Endothelial cell (in vitro differentiated cells): Measurements from ENCODE around the gene EML4. TPM values are rescaled to one million over a fixed set of nuclear protein-coding genes. Genes with fewer than 3 reads are reported as not detected.

Experiments
- DNase-seq: peaks from one replicate; pipeline ENCODE4 v3.0.0; 2021; ENCODE audit warnings: low spot score
- H3K27ac Mint-ChIP-seq: one replicate; pipeline ENCODE4 v1.8.0; 2021; ENCODE audit warnings: mixed read lengths, inconsistent platforms; ENCODE audit not compliant: unreplicated experiment
- H3K27me3 Mint-ChIP-seq: one replicate; pipeline ENCODE4 v1.8.0; 2021; ENCODE audit warnings: mild to moderate bottlenecking, moderate library complexity, mixed read lengths, inconsistent platforms; ENCODE audit not compliant: unreplicated experiment
- H3K36me3 Mint-ChIP-seq: one replicate; pipeline ENCODE4 v1.8.0; 2021; ENCODE audit warnings: mild to moderate bottlenecking, low read depth, mixed read lengths, inconsistent platforms; ENCODE audit not compliant: unreplicated experiment
- H3K4me1 Mint-ChIP-seq: one replicate; pipeline ENCODE4 v1.8.0; 2021; ENCODE audit warnings: mild to moderate bottlenecking, mixed read lengths, inconsistent platforms; ENCODE audit not compliant: unreplicated experiment
- H3K4me3 Mint-ChIP-seq: one replicate; pipeline ENCODE4 v1.8.0; 2021; ENCODE audit warnings: mild to moderate bottlenecking, mixed read lengths, inconsistent platforms; ENCODE audit not compliant: unreplicated experiment
- H3K9me3 Mint-ChIP-seq: one replicate; pipeline ENCODE4 v1.8.0; 2021; ENCODE audit warnings: mixed read lengths, inconsistent platforms; ENCODE audit not compliant: unreplicated experiment
- total RNA-seq: library from RNA; stranded (reverse); fragmentation: NEBNext Ultra II Directional; extraction: Animal tissue kit (Norgen Biotek cat#: 25700); gene quantifications from one replicate; pipeline ENCODE4 v1.2.1, GENCODE V29; 2021; ENCODE audit not compliant: unreplicated experiment
- TF ChIP-seq, protein P1 (sequence below): fragments of 200-600 bp; sonication (generic); IDR thresholded peaks from one replicate; pipeline ENCODE4 v1.5.0; 2021; ENCODE audit warnings: antibody characterized with exemption; ENCODE audit not compliant: unreplicated experiment

The EML4 gene
- total RNA-seq, 1 donor from 2014 or later: 49.7 TPM

GRCh38 chr2:42369532-42370229 is 200.5 kb downstream of the EML4 start:
- TF ChIP-seq, protein P1, sequence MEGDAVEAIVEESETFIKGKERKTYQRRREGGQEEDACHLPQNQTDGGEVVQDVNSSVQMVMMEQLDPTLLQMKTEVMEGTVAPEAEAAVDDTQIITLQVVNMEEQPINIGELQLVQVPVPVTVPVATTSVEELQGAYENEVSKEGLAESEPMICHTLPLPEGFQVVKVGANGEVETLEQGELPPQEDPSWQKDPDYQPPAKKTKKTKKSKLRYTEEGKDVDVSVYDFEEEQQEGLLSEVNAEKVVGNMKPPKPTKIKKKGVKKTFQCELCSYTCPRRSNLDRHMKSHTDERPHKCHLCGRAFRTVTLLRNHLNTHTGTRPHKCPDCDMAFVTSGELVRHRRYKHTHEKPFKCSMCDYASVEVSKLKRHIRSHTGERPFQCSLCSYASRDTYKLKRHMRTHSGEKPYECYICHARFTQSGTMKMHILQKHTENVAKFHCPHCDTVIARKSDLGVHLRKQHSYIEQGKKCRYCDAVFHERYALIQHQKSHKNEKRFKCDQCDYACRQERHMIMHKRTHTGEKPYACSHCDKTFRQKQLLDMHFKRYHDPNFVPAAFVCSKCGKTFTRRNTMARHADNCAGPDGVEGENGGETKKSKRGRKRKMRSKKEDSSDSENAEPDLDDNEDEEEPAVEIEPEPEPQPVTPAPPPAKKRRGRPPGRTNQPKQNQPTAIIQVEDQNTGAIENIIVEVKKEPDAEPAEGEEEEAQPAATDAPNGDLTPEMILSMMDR: no peak
- Mint-ChIP-seq H3K36me3 (no peaks in the 10 kb centered on the region), H3K9me3 (no peaks in the 10 kb centered on the region), H3K4me3 (no peak overlapping the region), H3K27ac (no peak overlapping the region), H3K4me1 (peaks cover 9% of the 10 kb centered on the region), H3K27me3 (peaks cover 2% of the 10 kb centered on the region)
- DNase-seq: no peak

DNA sequence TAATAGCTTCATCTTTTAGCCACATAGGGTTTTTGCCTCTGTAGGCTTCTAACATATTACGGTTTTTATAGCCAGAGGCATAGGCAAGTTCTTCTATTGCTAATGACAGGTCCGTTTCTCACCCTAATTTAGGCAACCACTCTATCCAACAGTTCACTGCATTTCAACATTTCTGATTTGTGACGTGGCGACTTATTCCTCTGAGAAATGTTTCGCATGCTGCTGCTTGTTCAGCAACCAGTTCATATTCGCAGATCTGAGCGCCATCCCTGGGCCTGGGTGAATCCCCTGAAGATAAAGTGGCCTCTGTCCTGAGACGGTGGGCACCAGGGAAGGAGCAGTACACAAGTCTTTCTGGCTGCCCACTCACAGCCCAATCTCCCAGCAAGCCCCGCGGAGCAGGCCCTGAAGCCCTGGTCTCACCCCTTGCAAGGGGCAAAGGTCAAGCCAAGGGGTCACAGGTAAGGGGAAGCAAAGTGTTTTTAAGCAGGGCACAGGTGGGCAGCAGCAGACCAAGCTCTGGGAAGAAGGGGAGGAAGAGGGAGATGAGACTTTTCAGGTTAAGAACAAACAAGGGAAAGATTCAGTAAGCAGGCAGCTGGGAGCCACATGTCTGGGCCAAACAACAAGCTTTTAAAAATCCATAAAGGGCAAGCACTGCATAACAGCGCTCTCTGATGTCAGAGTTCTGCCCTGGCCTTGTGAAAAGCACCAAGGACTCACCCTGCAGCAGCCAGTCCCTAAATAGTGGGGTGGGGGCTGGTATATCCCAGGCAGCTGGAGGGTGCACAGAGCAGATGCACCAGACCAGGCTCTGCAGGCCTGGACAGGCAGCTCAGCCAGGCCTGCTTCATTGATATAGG is 202.7 kb downstream of the EML4 start:
- H3K4me3 Mint-ChIP-seq: no peak overlapping the region
- peaks cover 2% of the 10 kb centered on the region for H3K27me3 Mint-ChIP-seq
- H3K9me3 Mint-ChIP-seq: no peaks in the 10 kb centered on the region
- H3K27ac Mint-ChIP-seq: no peak overlapping the region
- no peak for DNase-seq
- H3K36me3 Mint-ChIP-seq: no peaks in the 10 kb centered on the region
- peaks cover 12% of the 10 kb centered on the region for H3K4me1 Mint-ChIP-seq
- TF ChIP-seq, protein P1: no peak

GRCh38 chr2:42372474-42373200 is 203.5 kb downstream of the EML4 start:
- no peak overlapping the region for H3K4me3 Mint-ChIP-seq
- H3K9me3 Mint-ChIP-seq: no peaks in the 10 kb centered on the region
- no peaks in the 10 kb centered on the region for H3K36me3 Mint-ChIP-seq
- no peak overlapping the region for H3K27ac Mint-ChIP-seq
- no peak for DNase-seq
- peaks cover 2% of the 10 kb centered on the region for H3K27me3 Mint-ChIP-seq
- H3K4me1 Mint-ChIP-seq: peaks cover 10% of the 10 kb centered on the region
- TF ChIP-seq, protein P1: no peak

- TF ChIP-seq, protein P1: no peak
- Mint-ChIP-seq H3K27me3 (peaks cover 2% of the 10 kb centered on the region), H3K9me3 (no peaks in the 10 kb centered on the region), H3K4me1 (peaks cover 3% of the 10 kb centered on the region), H3K36me3 (no peaks in the 10 kb centered on the region), H3K4me3 (no peak overlapping the region), H3K27ac (no peak overlapping the region)
- DNase-seq: no peak
These were observed 207.6 kb downstream of the EML4 start for GRCh38 chr2:42376758-42377157.
